Activated CD8-positive, alpha-beta memory T cell treated with anti-CD3 and anti-CD28 coated beads for 4 hours (primary cell): ENCODE results near the gene SLC22A15.

Source experiments
- DNase-seq, 2 donors: peaks; one replicate each; pipeline ENCODE4 v3.0.0-alpha.2; 2020; ENCODE audit warnings: low read depth in 2 of 2

SLC22A15 gene

DNA sequence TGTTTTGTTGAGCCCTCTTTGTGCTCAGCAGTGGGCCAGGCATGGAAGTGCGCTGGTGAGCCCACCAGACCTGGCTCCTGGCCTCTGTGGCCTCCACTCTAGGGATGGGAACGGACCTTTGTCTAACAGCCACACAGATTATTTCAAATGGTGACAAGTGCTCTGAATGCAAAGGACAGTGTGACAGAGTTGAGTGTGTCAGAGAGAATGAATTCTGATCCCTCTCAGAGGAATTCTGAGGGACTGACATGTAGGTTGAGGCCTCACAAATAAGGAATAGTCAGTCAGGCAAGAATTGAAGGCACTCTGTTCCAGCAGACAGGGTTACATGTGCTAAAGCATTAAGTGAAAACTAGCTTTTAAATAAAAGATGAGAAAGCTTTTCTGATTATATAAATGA, 123.6 kb downstream of the SLC22A15 start:
- no peak for DNase-seq

DNA sequence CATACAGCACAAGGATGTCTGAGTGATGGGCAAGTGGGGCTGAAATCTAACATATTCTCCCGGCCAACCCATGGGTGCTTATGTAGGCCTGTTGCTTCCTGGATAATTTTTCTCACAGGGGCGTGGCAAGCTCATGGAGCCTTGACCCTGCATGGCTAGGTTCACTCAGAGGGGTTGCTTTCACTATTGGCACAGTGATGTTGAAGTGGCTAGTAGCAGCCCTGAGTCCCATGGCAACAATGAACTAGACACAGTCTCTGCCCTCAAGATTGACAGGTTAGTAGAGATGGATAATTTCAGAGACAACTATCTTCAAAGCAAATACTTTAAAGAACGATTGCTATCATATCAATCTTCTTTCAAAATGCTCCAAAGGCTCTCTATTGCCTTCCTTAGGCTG, 128.4 kb downstream of the SLC22A15 start:
- no peak for DNase-seq

DNA sequence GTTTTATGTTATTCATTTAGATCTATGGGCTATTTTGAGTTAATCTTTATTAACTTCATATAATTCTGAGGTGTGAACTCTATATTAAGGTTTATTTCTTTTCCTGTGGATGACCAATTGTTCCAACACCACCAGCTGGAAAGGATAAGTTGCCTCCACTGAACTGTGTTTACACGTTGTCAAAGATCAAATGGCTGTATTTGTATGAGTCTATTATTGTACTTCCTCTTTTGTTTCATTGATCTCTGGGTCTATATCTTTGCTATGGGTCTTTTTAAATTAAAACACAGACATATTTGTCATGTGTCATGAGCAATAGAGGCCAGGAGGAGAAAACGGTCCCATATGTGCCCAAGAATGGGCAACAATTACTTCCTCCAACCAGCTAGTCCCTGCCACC, 129.7 kb downstream of the SLC22A15 start:
- DNase-seq, result no peak

DNA sequence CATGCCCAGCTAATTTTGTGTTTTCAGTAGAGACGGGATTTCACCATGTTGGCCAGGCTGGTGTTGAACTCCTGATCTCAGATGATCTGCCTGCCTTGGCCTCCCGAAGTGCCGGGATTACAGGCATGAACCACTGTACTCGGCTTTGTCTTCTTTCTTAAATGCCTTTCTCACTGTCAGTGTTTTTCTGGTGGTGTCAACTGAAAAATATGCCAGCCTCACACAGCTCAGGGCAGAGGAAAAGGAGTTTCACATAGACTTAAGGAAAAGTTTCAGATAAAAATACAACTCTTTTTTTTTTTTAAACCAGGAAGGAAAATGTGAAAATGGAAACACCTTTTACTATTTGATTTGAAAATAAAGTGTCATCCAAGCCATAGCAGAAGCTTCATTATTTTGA, 130.3 kb downstream of the SLC22A15 start:
- DNase-seq, result no peak

DNA sequence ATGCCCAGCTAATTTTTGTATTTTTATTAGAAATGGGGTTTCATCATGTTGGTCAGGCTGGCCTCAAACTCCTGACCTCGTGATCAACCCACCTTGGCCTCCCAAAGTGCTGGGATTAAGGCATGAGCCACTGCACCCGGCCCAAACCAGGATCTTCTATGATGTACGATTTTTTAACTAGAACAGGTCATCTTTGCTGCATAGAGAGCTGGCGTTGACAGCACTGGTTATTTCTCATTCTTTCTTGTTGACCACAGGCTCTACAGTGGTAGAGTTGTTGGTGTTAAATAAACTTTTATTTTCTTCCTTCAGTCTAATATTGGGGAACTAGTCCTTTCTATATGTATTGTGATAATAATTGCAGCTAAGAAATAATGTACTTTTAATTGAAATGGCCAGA, 131.1 kb downstream of the SLC22A15 start:
- DNase-seq, result no peak

DNA sequence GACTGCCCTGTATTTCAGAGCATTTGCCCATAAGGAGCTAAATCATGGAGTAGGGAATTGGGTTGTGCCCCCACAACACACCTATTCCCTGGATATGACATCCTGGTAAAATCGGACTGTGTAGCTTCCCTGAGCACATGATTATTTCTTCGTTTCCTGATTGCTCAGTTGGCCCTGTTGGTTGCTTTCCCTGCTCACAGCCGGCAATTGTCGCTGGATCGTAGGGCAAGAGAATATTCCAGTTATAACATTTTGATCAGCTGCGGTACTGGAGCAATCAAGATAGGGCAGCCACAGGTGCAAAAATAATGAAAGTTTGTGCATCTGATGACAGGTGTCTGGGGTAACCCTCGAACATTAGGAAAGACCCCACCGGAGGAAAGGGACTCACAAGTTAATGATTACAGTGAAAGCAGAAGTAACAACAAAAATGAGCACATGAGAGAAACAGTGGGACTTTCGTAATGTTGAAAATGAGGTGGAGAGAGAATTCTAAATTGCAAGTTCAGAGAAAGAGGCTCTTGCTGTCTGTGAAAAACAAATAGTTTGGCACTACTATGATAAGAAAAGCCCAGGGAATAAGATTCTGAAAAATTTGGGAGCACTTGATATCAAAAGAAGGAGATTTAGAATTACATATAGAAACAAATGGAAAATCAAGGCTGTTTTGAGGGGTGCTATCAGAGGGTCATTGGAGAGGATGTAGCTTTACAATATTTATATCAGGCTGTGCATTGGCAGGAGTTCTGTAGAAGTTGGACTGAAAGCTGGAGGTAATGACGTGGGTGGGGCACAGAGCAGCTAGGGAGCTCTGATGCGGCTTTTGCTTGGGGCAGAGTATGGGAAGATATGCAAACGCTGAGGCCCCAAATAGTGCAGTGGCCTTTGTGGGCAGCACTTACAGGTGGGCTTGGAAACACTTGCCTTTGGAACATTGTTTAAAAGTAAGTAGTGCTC, 134.5 kb downstream of the SLC22A15 start, which contains the start of gene MAB21L3:
Gene MAB21L3 (plus strand): TSS at position 833 of the 957 bp plus-strand sequence. CDS start 1,217 bp downstream, outside the sequence.
- no peak for DNase-seq

DNA sequence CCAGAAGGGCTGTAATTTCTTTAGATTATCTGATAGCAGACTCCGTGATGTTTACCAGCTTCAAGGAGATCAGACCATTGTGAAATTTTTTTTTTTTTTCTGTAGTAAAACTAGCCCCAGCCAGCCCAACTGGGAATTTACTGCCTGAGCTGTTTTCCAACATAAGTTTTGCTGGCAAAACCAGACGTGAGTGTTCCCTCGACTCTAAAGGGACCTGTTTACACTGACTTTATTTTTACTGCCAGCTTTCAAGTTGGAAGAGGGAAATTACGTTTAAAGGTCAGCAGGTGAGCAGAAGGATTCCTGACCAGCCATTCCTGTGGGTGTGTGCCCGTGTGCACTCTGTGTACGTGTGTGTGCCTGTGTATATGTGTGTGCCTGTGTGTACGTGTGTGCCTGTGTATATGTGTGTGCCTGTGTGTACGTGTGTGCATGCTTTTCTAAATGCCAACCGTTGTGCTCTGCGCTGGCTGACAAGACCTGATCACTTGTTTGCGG, 135.3 kb downstream of the SLC22A15 start:
- DNase-seq, result no peak

DNA sequence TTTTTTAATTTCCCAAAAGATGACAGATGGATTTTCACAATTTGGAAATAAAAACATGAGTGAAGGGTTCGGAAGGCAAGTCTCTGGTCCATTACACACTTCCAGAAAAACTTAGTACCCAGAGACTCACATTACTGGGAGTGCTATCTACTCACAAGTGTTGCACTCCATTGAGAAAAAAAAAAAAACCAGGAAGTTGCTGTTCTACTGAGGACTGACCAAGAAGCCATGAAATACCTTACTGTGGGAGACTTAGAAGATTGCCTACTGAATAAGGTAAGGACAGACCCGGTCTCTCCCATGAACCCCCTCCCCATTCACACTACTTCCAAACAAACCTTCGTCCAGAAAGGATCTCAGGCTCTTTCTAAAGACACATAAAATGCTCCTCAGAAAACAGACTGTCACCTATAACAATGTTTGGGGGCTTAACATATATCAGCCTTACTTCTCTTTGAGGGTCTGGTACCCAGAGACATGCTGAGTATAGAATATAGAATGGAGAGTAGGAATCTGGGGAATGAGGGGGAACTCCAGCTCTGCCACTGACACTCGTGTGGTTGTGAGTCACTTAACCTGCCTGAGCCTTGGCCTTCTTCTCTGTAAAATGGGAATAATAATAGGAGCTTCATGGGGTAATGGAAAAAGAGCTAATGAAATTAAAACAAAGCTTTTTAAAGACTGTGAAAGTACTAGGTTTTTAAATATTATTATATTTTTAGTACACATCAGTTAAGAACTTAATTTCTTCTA, 136.3 kb downstream of the SLC22A15 start:
- DNase-seq, result no peak

DNA sequence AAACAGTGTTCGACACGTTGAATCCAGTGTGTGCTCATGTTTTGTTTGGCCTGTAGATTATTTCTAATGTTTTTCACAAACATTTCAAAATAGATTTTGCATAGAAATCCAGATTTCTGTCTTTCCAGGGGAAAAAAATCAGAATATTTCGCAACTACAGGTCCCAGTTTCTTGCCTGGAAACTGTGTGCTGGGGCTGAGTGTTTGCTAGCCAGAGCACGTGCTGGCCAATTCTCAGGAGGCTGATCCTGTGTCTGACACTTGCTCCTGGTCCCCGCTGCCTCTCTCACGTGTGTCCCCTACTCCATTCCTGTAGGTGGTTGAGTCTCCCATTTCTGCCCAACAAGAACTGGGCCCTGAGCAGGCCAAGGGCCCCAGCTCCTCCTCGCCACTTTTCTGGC, 137.3 kb downstream of the SLC22A15 start:
- DNase-seq, result no peak

DNA sequence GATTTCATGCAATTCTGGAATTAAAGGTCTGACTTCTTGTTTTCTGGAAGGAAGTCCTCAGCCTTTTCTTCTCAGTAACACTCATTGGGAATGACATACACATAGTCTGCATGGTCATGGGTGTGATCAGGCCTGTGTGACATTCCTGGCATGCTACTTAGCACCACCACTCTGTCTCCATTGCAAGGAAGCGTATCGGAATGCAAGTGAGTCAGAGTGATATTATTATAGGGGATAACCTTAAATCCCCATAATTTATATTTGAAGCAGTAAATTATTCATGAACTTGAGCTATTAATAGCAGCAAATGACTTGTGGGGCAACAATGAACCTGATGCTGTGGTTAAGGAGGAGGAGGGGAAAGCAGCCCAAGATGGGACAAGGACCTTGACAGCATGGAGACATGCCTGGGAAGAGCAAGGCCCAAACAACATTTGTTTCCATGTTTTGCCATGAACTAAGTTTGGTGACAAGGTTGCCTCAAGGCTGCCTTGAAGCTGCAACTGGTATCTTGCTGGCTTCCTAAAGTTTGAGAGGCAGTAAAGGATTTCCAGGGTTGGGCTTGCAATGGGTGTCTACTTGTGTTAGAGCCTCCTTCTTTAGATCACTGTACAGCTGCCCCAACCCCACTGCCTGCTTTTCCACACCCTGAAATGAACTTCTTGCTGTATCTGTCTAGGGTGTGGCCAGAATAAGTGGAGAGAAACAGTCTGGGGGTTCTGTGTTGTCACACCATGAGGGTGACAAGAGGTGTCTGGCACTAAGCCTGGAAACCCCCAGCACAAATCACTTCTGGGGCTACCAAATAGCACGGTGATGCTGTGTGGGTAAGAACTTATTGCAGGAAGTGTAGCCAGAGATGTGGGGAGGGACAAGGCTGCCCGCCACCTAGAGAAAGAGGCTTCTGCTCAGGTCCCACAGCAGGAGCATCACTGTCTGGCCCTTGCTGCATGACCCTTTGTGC, 139.4 kb downstream of the SLC22A15 start:
- no peak for DNase-seq

DNA sequence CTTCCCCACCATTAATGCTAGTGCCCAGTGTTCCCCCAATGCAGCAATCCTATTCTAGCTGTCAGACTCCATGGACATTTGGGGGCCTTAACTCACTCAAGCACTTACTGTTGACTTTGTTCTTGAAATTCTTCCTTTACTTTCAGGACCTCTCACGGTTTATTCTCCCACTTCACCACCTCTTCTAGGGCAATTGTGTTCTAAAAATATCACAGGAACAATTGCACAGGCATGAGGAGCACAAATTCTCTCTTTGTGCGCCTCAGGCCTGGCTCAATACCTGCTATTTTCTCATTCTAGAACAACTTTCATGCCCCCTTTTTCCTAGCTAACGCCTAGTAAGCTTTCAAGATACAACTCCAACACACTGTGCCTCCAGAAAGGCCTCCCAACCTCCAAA, 142.2 kb downstream of the SLC22A15 start:
- DNase-seq, result no peak
